ENCODE results near the gene PSAPL1. TPM values are rescaled to one million over a fixed set of nuclear protein-coding genes. Genes with fewer than 3 reads are reported as not detected.
A peak's percentile ranks its signal among the peaks of the same experiment; 100 is the strongest.

The PSAPL1 gene
- total RNA-seq, 3 donors from 2014 or later (not counting 1 experiment from before 2014, with no cell fraction given): not detected

DNA sequence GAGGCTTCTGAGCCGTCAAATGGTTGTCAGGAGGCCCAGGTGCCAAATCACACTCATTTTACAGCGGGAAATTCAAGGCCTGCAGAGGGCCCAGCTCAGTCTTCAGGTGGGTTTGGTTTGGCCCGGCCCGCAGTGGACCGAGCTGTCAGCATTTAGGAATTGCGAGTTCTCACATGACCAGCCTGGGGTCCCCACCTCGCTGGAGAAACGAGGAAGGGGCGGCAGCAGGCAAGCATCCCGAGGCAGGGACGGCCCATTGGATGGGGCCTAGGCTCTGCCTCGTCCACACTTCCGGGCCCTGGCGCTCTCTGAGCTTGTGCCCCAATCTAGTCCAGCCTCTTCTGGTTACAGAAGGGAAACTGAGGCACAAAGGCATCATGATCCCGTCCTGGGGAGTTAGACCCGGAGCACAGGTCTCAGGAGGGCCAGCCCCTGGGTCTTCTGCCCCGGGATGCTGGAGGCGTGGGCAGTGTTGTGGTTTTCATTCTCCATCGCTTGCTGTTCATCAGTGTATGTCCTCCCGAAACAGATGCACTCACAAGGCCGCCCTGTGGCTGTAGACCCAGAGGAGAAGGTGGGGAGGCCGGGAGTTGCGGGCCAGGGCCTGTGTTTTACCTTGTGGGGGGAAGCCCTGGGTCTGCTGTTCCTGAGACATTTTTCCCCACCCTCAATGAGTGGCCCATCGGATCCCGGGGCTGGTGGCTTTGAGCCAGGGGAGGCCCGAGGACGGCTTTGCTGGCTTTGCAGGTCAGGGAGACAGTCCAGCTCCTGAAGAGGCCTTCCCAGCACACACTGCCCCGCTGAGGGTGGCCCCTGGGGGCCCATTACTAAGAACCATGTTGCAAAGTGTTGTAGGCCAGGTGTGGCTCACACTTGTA lies 8.9 kb downstream of the PSAPL1 start:
- Mint-ChIP-seq H3K4me3 (no peak overlapping the region), H3K36me3 (no peaks in the 10 kb centered on the region), H3K9me3 (no peaks in the 10 kb centered on the region), H3K27me3 (ENCODE audit: low read depth in 2 of 2) (peaks cover 29 to 51% of the 10 kb centered on the region in 2 donors), H3K4me1 (peaks cover 0 to 3% of the 10 kb centered on the region in 2 donors), H3K27ac (no peak overlapping the region)
- Histone ChIP-seq H3K9me3 (ENCODE audit: control insufficient read depth, insufficient read depth, low read length) (no peaks in the 10 kb centered on the region), H3K4me1 (ENCODE audit: control insufficient read depth, insufficient read depth, low read length) (no peaks in the 10 kb centered on the region), H3K27ac (ENCODE audit: low read length) (no peak overlapping the region), H3K36me3 (ENCODE audit: control insufficient read depth, insufficient read depth, low read length) (no peaks in the 10 kb centered on the region), H3K4me3 (ENCODE audit: low read length) (no peak overlapping the region), H3K27me3 (ENCODE audit: control insufficient read depth, insufficient read depth, low read length) (no peaks in the 10 kb centered on the region)
- ATAC-seq (no peak), DNase-seq (peak in 1 of 2 donors; percentile 12)
- WGBS (ENCODE audit: insufficient coverage): 87% methylated on average over 28 of the region's 28 CpGs
- no peak for TF ChIP-seq CTCF (IDR thresholded peaks at IDR 0.05)
- intact Hi-C loops (cut with micrococcal nuclease): no loop called here

- TF ChIP-seq CTCF (IDR thresholded peaks at IDR 0.05): no peak
- no peak overlapping the region for H3K4me3 Mint-ChIP-seq
- no peak overlapping the region for H3K27ac Mint-ChIP-seq
- H3K9me3 ChIP-seq (ENCODE audit: control insufficient read depth, insufficient read depth, low read length): no peaks in the 10 kb centered on the region
- 88% methylated on average over 13 of the region's 13 CpGs for WGBS (ENCODE audit: insufficient coverage)
- H3K4me1 Mint-ChIP-seq: peaks cover 0 to 3% of the 10 kb centered on the region in 2 donors
- H3K36me3 ChIP-seq (ENCODE audit: control insufficient read depth, insufficient read depth, low read length): no peaks in the 10 kb centered on the region
- peaks cover 24 to 44% of the 10 kb centered on the region in 2 donors for H3K27me3 Mint-ChIP-seq (ENCODE audit: low read depth in 2 of 2)
- no peak for ATAC-seq
- no peaks in the 10 kb centered on the region for H3K4me1 ChIP-seq (ENCODE audit: control insufficient read depth, insufficient read depth, low read length)
- H3K36me3 Mint-ChIP-seq: no peaks in the 10 kb centered on the region
- H3K9me3 Mint-ChIP-seq: no peaks in the 10 kb centered on the region
- no peak overlapping the region for H3K27ac ChIP-seq (ENCODE audit: low read length)
- no peaks in the 10 kb centered on the region for H3K27me3 ChIP-seq (ENCODE audit: control insufficient read depth, insufficient read depth, low read length)
- DNase-seq: no peak
- intact Hi-C loops (cut with micrococcal nuclease): no loop called here
- H3K4me3 ChIP-seq (ENCODE audit: low read length): no peak overlapping the region
These were observed 9.6 kb downstream of the PSAPL1 start for GRCh38 chr4:7425124-7425523.

DNA sequence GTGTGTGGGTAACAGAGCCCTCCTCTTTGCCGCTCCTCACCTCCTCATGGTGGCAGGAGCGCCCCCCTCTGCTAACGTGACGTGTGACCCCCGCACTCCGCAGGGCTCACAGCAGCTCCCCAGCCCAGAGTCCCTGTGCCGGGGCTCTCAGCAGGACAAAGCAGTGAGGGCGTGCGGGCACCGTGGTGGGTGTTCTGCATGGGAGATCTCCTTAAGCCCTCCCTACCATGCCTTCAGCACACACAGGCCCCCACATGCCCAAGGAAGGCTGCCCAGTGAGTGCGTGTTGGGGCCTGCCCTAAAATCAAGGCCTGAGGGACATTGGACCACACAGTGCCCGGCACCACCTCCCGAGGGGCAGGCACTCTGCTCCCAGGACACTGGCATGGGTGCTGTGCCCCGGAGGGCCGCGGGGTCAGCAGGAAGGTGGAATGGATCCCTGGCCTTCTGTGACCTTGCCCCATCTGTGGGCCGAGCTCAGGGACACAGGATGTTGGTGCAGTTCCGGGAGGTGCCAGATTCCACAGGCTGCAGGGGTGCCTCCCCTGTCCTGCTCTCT lies 10.1 kb downstream of the PSAPL1 start:
- Mint-ChIP-seq H3K36me3 (no peaks in the 10 kb centered on the region), H3K4me1 (peaks cover 0 to 3% of the 10 kb centered on the region in 2 donors), H3K4me3 (no peak overlapping the region), H3K27ac (no peak overlapping the region), H3K9me3 (no peaks in the 10 kb centered on the region), H3K27me3 (ENCODE audit: low read depth in 2 of 2) (peaks cover 22 to 39% of the 10 kb centered on the region in 2 donors)
- intact Hi-C loops (cut with micrococcal nuclease): no loop called here
- H3K36me3 ChIP-seq (ENCODE audit: control insufficient read depth, insufficient read depth, low read length): no peaks in the 10 kb centered on the region
- no peaks in the 10 kb centered on the region for H3K27me3 ChIP-seq (ENCODE audit: control insufficient read depth, insufficient read depth, low read length)
- DNase-seq (peak in 1 of 2 donors; percentile 12), ATAC-seq (peak in 1 of 3 donors; percentile 5)
- H3K9me3 ChIP-seq (ENCODE audit: control insufficient read depth, insufficient read depth, low read length): no peaks in the 10 kb centered on the region
- no peak overlapping the region for H3K4me3 ChIP-seq (ENCODE audit: low read length)
- H3K4me1 ChIP-seq (ENCODE audit: control insufficient read depth, insufficient read depth, low read length): no peaks in the 10 kb centered on the region
- 89% methylated on average over 18 of the region's 18 CpGs for WGBS (ENCODE audit: insufficient coverage)
- H3K27ac ChIP-seq (ENCODE audit: low read length): no peak overlapping the region
- no peak for TF ChIP-seq CTCF (IDR thresholded peaks at IDR 0.05)
